Suppressor macrophage (primary cell): ENCODE measurements around the gene RFK.

Experiments used
- DNase-seq, 4 experiments: peaks; one replicate each; pipeline ENCODE4 v3.0.0-alpha.2; 2020 to 2022

The RFK gene

DNA sequence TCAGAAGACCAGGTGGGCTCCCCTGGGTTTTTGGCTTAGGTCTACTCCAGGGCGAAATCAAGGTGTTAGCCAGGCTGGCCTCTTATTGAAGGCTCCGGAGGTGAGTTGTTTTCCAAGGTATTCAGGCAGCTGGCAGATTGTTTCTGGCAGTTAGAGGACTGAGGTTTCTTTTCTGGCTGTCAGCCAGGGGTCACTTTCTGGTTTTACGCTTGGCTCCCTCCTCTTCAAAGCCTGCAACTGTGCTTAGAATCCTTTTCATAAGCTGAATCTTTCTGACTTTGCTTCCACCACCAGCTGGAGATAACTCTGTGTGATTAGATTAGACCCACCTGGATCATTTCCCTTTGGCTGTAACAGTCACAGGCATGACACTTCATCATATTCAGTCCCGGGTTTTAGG lies 24.6 kb downstream of the RFK start:
- DNase-seq, result no peak

DNA sequence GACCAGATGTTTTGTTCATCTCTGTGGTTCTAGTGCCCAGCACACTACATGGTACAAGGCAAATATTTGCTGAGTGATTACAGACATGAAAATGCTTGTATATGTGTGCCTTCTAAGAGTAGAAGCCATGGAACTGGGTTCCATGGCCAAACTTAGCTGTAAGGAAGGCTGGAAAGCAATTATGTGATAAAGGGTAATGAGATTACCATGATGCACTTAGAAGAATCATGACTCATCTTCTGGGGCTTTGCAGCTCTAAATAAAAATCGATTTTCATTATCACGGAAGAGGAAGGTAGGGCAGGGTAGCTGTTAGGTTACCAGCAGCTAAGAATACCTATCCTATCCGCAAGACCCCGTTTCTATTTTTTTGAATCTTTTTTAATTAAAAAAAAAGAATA lies 28.0 kb downstream of the RFK start:
- DNase-seq, result no peak

DNA sequence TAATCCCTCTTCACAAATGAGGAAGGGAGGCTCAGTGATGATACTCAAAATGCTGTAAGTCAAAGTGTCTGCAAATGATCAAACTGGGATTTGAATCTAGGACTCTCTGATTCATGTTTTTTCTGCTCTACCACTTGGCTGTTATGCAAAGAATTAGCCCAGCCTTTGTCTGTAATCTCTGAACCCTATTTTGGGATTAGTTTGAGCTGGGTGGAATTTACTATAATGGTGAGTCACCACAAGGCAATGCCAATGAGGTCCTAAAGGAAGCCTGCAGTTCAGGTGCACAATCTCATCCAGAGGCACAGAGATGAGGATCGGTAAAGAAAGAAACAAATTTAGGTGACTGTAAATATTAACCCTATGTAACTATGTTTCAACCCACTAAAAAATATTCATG lies 29.2 kb downstream of the RFK start:
- no peak for DNase-seq

DNA sequence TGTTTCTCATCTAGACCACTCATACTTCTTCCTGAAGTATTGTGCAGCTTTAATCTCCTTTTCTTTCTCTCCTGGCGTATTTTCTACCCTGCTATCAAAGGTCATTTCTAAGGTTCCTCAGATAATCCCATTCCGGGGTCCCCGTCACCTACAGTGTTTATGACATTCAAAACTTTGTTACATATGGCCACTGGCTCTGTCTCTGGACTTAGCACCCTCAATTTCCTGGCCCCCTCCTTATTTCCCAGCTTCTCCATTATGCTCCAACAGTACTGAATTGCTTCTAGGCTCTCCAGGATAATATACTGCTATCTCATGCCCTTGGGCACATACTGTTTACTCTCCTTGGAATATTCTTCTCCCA lies 31.2 kb downstream of the RFK start:
- no peak for DNase-seq

DNA sequence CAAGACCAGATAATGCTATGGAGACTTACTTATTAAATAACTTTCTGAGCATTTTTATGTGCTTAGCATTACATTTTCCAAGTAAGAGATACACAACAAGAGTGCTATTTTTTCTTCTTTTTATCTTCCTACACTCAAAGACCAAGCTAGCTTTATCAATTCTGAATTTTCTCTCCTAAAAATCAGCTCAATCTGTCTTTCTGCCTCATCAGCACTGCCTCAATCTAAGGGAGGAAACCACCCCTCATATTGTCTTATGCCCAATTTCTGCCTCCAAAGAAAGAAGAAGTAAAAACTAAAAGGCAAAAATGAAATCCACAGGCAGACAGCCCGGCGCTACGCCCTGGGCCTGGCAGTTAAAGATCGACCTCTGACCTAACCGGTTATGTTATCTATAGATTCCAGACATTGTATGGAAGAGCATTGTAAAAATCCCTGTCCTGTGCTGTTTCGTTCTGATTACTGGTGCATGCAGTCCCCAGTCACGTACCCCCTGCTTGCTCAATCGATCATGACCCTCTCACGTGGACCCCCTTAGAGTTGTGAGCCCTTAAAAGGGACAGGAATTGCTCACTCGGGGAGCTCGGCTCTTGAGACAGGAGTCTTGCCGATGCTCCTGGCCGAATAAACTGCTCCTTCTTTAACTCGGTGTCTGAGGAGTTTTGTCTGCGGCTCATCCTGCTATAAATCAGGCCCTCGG lies 31.7 kb downstream of the RFK start:
- DNase-seq, result peak in 3 of 4 experiments; percentile 16 to 25 (median 25)

DNA sequence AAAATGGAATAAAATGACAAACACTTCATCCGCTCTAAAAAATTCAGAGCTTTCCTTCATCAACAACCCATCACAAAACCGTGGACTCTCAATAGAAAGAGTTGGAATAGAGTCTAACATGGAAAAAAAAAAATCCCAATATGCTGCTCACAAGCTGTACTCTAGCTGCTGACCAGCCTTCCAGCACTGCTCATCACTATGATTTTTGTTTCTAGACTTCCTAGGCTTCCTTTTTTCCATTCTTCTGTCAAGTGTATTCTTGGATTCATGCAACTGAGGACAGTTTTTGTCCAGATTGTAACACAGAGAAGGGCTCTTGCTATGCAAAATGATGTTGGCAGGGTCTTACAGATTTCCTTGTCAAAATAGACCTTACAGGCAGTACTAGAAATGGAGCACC lies 34.5 kb downstream of the RFK start:
- DNase-seq, result no peak

DNA sequence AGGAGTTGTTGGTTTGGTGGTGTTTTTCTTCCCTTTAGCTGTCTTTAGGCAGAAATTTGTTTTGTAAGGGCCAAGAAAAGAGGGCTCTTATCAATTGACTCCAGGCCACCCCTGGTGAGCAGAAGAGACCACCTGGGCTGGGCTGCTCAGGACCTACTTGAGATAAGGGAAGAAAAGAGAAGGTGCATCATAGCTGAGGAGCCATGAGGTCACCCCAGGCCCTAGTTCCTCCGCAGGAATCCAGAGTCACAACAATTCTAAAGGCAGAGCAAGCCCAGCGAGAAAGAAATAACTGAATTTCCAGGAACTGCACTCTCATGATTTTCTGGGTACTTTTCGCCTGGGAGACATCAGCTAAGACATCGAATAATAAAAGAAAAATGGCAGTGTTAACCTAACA lies 34.9 kb downstream of the RFK start:
- DNase-seq, result peak; percentile 43 to 65 (median 56)

DNA sequence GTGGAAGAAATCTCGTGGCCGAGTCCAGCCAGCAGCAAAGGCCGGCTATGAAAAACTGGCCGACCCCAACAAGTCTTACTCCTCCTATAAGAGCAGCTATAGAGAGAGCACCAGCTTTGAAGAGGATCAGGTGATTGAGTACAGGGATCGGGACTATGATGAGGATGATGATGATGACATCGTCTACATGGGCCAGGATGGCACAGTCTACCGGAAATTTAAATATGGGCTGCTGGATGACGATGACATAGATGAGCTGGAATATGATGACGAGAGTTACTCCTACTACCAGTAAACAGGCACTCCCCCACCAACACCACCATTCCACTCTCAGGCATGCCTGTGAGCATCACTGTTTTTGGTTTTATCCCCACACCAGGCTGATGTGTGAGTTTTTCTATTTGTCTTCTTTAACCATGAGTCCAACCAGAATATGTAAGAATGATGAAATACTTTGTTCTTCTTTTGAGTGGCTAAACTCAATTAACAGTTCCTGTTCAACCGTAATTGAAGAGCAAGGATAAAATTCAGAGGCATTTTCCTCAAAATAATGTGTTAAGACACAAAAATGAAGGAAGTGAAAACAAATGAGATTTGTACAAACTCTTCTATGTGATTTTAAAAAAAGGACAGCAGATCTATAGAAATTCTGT lies 35.5 kb downstream of the RFK start:
- DNase-seq, result peak; percentile 13 to 84 (median 48)

DNA sequence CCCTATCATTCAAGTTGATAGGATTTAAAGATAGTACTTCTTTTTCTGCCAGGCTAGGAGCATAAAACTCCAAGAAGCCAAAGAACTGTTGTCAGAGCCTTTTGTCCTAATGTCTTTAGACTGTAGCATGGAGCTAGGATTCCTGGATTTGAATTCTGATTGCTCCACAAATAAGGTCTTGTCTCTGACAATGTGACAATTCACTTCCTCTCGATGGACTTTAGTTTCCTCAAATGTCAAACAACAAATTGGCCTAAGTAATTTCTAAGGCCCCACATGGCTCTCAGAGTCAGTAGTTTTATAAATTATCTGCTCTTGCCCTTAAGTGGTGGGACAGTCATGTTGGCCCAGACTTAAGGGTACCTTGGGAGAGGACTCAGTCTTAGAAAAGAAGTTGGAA lies 36.7 kb downstream of the RFK start:
- DNase-seq, result peak in 3 of 4 experiments; percentile 21 to 53 (median 38)

DNA sequence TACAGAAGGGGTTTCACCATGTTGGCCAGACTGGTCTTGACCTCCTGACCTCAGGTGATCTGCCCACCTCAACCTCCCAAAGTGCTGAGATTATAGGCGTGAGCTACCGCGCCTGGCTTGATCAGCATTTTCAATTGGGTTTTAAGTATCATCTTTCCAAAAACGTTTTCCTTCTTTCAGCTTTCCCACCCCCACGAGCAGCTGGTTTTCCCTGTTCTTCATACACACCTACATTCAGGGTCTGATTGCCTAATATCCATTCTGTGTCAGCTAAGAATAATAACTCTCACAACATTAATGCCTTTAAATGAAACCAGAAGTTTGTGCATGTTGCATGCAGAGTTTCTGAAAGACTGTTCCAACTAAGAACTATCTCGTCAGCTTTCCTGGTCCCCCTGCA lies 38.3 kb downstream of the RFK start:
- DNase-seq, result no peak

DNA sequence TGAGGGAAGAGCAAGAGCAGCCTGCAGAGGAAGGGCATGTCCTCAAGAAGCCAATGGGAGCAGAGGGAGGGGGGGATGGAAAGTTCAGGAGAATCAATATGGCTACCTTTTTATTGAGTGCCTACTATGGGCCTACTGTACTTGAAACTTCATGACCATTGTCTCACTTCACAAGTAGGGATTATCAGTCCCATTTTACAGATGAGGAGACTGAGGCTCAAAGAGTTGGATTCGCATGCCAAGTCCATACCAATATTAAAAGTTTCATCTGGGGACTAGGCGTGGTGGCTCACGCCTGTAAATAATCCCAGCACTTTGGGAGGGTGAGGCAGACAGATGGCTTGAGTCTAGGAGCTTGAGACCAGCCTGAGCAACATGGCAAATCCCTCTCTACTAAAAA lies 40.0 kb downstream of the RFK start:
- no peak for DNase-seq

DNA sequence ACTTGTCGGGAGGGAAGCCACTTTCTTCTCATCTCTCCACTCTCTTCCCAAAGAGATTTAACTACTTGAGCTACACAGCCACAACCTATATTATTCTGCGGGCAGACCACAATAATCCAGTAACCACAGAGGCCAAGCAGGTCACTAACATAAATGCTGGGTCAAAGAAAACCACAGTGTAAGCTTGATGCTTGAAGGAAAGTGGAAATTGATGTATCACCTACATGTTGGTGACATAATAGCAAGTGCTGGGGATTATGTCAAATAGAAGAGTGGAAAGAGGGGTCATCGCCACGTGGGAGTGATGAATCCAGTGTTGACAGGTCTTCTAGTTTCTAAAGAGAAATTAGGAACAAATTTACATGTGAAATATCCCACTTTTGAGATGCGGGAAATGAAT lies 40.9 kb downstream of the RFK start:
- DNase-seq, result no peak

DNA sequence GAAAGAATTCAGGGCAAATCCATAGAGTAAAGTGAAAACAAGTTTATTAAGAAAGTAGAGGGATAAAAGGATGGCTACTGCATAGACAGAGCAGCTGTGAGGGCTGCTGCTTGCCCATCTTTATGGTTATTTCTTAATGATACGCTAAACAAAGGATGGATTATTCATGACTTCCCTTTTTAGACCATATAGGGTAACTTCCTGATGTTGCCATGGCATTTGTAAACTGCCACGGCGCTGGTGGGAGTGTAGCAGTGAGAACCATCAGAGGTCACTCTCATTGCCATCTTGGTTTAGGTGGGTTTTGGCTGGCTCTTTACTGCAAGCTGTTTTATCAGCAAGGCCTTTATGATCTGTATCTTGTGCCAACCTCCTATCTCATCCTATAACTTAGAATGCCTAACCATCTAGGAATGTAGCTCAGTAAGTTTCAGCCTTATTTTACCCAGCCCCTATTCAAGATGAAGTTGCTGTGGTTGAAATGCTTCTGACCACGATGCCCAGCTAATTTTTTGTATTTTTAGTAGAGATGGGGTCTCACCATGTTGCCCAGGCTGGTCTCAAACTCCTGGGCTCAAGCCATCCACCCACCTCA lies 42.1 kb downstream of the RFK start:
- peak; percentile 42 to 65 (median 54) for DNase-seq

DNA sequence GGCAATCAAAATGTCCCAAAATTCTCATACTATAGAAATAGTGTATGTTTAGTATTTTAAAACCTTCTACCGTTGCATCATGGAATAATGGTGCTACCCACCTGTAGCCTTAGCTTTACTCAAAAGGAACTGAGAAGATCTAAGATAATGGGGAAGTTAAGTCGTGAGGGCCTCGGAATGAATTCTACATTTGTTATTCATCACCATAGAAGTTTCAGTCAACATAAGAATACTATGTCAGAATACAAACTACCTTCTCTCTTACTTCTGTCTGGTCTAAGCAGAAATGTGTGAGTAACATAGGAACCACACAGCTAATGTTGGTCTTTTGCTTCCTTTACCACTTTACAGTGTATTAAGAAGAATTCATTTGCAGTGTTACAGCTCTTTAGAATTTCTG lies 43.2 kb downstream of the RFK start:
- DNase-seq, result peak in 1 of 4 experiments; percentile 8

DNA sequence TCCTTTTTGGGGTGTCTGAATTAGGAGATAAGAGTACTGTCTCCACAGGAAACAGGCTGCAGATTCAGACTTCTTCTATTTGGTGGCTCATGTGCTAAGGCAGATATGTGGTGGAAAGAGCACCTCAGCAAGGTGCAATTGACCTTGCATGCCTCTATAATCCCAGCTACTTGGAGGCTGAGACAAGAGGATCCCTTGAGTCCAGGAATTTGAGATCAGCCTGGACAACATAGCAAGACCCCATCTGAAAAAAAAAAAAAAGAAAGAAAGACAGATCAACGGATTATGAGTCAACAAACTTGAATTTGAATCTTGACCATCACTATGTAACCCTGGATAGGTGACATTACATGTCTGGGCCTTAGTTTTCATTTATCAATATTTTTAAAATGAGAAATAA lies 44.4 kb downstream of the RFK start:
- DNase-seq, result no peak

DNA sequence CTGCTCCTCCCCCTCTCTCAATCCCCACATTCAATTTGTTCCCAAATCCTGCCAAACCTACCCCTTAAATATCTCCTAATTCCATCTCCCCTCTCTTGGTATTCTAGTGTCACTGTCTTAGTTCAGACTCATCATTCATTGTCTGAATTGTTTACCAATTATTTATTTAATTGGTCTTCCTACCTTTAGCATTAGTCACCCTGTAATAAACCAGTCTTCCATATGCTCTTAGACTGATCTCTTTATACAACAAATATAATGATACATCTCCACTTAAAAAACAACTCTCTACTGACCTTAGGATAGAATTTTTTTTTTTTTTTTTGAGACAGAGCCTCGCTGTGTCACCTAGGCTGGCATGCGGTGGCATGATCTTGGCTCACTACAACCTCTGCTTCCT lies 51.4 kb downstream of the RFK start:
- no peak for DNase-seq

DNA sequence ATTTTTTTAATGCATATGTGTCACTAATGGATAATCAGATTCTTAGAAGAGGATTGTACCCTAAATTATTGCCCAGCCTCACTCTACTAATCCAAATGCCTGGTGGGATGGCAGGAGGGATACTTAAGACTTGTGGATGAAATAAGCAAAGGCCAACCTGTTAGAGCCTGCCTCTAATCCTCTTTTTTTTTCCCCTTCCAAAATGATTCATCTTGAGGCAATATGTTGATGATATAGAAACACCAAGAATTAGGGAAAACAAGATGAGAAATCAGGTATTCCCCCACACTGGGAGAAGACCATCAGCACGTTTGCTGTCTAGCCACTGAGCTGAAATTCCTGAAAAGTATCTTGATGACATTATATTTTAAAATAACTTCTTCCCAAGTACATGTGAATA lies 52.0 kb downstream of the RFK start:
- DNase-seq, result no peak

DNA sequence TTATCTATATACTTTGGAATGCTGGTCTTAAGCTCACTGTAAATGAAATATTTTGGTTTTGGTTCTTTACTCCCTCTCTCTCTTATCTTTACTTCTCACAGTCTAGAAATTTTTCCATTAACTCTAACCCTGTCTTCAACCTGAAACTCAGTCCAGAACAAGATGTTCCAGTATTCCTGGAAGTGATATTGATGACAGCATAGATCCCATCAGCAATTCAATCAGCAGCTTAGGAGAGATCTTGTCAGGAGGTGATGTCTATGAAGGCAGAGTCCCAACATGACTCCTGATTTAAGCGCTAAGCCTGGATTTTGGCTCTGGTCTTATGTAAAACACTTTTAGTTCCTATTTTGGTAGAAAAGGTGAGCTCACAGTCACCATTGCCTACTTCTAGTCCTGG lies 52.6 kb downstream of the RFK start:
- no peak for DNase-seq

DNA sequence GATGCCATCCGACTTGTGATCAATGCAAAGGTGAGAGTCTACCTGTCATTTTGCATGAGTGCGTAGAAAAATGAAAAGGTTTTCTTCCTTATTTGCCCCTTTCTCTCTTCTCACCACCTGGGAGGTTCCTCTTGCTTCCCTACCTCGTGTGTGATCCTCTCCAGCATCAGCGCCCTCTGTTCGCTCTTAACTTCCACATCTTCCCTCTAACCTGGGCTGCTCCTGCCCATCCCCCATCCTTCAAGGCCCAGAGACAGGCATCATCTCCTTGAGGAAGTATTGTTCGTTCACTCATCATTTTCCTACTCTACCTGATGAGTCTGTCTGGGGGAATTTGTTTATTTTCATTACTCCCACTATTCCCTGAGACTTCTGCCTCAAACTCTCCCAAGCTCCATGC lies 55.8 kb downstream of the RFK start:
- DNase-seq, result no peak

DNA sequence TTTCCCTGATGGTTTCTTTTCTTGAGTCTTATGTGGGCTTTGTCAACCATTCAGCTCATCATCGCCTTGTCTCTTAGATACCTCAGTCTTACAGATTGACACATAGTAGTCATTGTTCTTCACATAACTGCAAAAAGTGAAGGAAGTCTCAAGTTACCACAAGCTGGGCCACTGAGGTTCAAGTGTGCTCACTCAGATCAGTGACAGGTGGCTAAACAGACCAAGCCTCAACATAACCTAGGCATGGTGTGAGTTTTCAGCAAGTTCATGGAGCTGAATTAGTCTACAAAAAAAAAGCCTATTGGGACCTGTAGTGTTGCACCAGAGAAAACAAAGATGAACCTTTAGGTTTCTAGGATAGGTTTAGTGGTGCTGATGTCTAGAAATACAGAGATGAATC lies 58.2 kb downstream of the RFK start:
- DNase-seq, result no peak
